HepG2 (cell line): ENCODE results near the gene MED22. TPM values are rescaled to one million over a fixed set of nuclear protein-coding genes. Genes with fewer than 3 reads are reported as not detected.

ENCODE experiments used
- HNF1B ChIP-seq: sonication (generic); formaldehyde crosslinking; IDR thresholded peaks from 2 replicates; pipeline ENCODE4 v1.5.1; 2020; ENCODE audit warnings: mild to moderate bottlenecking, moderate library complexity, missing genetic modification reagents
- HNRNPUL1 ChIP-seq: fragments of 200-400 bp; formaldehyde crosslinking; IDR thresholded peaks from 2 replicates; pipeline ENCODE4 v1.6.1; 2017; ENCODE audit warnings: low read depth, mild to moderate bottlenecking, low read length, moderate library complexity
- IRF1 ChIP-seq: sonication (generic); formaldehyde crosslinking; IDR thresholded peaks from 2 replicates; pipeline ENCODE4 v1.4.0; 2020; ENCODE audit warnings: low read depth, mild to moderate bottlenecking, missing genetic modification reagents
- MBD4 ChIP-seq: IDR thresholded peaks from 2 replicates; pipeline ENCODE4 v1.6.1; 2012; ENCODE audit warnings: low read length, inconsistent platforms, borderline replicate concordance
- MEF2D ChIP-seq: sonication (generic); formaldehyde crosslinking; IDR thresholded peaks from 2 replicates; pipeline ENCODE4 v1.5.1; 2020; ENCODE audit warnings: mild to moderate bottlenecking, missing genetic modification reagents
- PHF20 ChIP-seq: sonication (generic); formaldehyde crosslinking; IDR thresholded peaks from 2 replicates; pipeline ENCODE4 v1.5.0; 2020; ENCODE audit warnings: mild to moderate bottlenecking, missing genetic modification reagents
- SCMH1 ChIP-seq: sonication (generic); formaldehyde crosslinking; IDR thresholded peaks from 2 replicates; pipeline ENCODE4 v1.9.0; 2021; ENCODE audit warnings: missing genetic modification reagents, mild to moderate bottlenecking, borderline replicate concordance
- SIN3B ChIP-seq: fragments of 150-350 bp; IDR thresholded peaks from 2 replicates; pipeline ENCODE4 v1.6.1; 2014; ENCODE audit warnings: low read length
- SKI ChIP-seq: fragments of 450-650 bp; IDR thresholded peaks from one replicate; pipeline ENCODE4 v1.6.1; 2018; ENCODE audit warnings: mild to moderate bottlenecking; ENCODE audit not compliant: partially characterized antibody
- ZBTB40 ChIP-seq, 2 experiments: fragments of 450-650 bp in 1 of 2; sonication (generic) in 1 of 2; formaldehyde crosslinking in 1 of 2; IDR thresholded peaks; 2 replicates each; pipeline versions ENCODE4 v1.6.1 to v1.8.0; 2016 to 2022; ENCODE audit warnings: antibody characterized with exemption in 1 of 2, mild to moderate bottlenecking in 1 of 2, missing genetic modification reagents in 1 of 2
- ZBTB42 ChIP-seq: sonication (generic); formaldehyde crosslinking; IDR thresholded peaks from 2 replicates; pipeline ENCODE4 v1.5.0; 2020; ENCODE audit warnings: mild to moderate bottlenecking, missing genetic modification reagents
- ZFAT ChIP-seq: sonication (generic); formaldehyde crosslinking; conservative IDR thresholded peaks from 2 replicates; pipeline ENCODE4 v1.8.1; 2023; ENCODE audit warnings: missing genetic modification reagents, inconsistent platforms
- ZNF101 ChIP-seq: sonication (generic); formaldehyde crosslinking; IDR thresholded peaks from 2 replicates; pipeline ENCODE4 v1.4.0; 2020; ENCODE audit warnings: mild to moderate bottlenecking, low read depth, missing genetic modification reagents, borderline replicate concordance
- ZNF234 ChIP-seq: sonication (generic); formaldehyde crosslinking; conservative IDR thresholded peaks from 2 replicates; pipeline ENCODE4 v1.5.1; 2020; ENCODE audit warnings: mild to moderate bottlenecking, missing genetic modification reagents
- ZNF770 ChIP-seq: sonication (generic); formaldehyde crosslinking; IDR thresholded peaks from 2 replicates; pipeline ENCODE4 v1.5.0; 2020; ENCODE audit warnings: mild to moderate bottlenecking, missing genetic modification reagents
- ZNF839 ChIP-seq: sonication (generic); formaldehyde crosslinking; IDR thresholded peaks from 2 replicates; pipeline ENCODE4 v1.4.0; 2020; ENCODE audit warnings: missing genetic modification reagents, mild to moderate bottlenecking, borderline replicate concordance
- ZSCAN21 ChIP-seq: sonication (generic); formaldehyde crosslinking; IDR thresholded peaks from 2 replicates; pipeline ENCODE4 v1.8.0; 2022; ENCODE audit warnings: mild to moderate bottlenecking, missing genetic modification reagents, moderate library complexity, borderline replicate concordance
- polyA plus RNA-seq, 8 experiments: library from polyadenylated mRNA; depleted of rRNA in 3 of 8; stranded (reverse) in 7 of 8; unstranded in 1 of 8; fragments of >200 nt; fragmentation: Illumina TruSeq in 4 of 8; extraction: Trizol in 4 of 8; gene quantifications; 2 replicates each; pipeline versions ENCODE4 v1.2.1 to v1.2.3, GENCODE V29; 2011 to 2016; ENCODE audit warnings: low read depth in 4 of 8, missing spikeins in 1 of 8, mixed read lengths in 1 of 8; ENCODE audit not compliant: insufficient read depth in 1 of 8
- total RNA-seq, 5 experiments: library from RNA; depleted of rRNA; stranded (reverse); fragments of >200 nt; fragmentation: Illumina TruSeq; extraction: Trizol; gene quantifications; 2 replicates each; pipeline ENCODE4 v1.2.3, GENCODE V29; 2016; ENCODE audit warnings: low read depth in 1 of 5

Gene MED22
- total and polyA plus RNA-seq, 2 of the 13 experiments (the other 11 are each of a cell fraction or from before 2014, with no cell fraction given) = 15.8 to 22.1 TPM

GRCh38 chr9:133386338-133386737, 38.4 kb upstream of the MED22 start (continued):
- TF ChIP-seq ZBTB40 (IDR thresholded peaks at IDR 0.05) = no peak
- no peak for TF ChIP-seq ZBTB40 (CRISPR knock-in tag; IDR thresholded peaks at IDR 0.05)
- TF ChIP-seq ZSCAN21 (CRISPR knock-in tag) = no peak
- no peak for TF ChIP-seq ZNF234 (CRISPR knock-in tag)
- TF ChIP-seq SKI = no peak
- TF ChIP-seq MBD4 = no peak
- no peak for TF ChIP-seq MEF2D (CRISPR knock-in tag)
- 0 out of 2 replicates have a peak, but pooled peaks have one; percentile 30 for TF ChIP-seq ZNF839 (CRISPR knock-in tag)
- no peak for TF ChIP-seq SCMH1
- no peak for TF ChIP-seq ZFAT
- TF ChIP-seq ZNF770 (CRISPR knock-in tag) = no peak
- TF ChIP-seq PHF20 (CRISPR knock-in tag) = no peak
- TF ChIP-seq SIN3B = no peak
- TF ChIP-seq HNF1B (CRISPR knock-in tag) = peak; percentile 75
- no peak for TF ChIP-seq HNRNPUL1
- no peak for TF ChIP-seq ZNF101
- no peak for TF ChIP-seq IRF1 (CRISPR knock-in tag)
- TF ChIP-seq ZBTB42 (CRISPR knock-in tag) = no peak
